HG03432 (cell line): Measurements from ENCODE around the gene UBN1.
"Not testable (repeated sequence)": the region's sequence is repeated elsewhere in the genome, so short reads cannot be mapped to it uniquely, and the experiment has no call there.

Experiments used
- ATAC-seq: cut with Tn5 transposase; IDR thresholded peaks from one replicate; pipeline ENCODE4 v1.9.1; 2021; ENCODE audit warnings: mild to moderate bottlenecking, moderate library complexity; ENCODE audit not compliant: unreplicated experiment

Gene UBN1

GRCh38 chr16:4925293-4925607 is 78.0 kb downstream of the UBN1 start:
- ATAC-seq = no peak

- ATAC-seq = no peak
These were observed 78.5 kb downstream of the UBN1 start for GRCh38 chr16:4925791-4926190.

DNA sequence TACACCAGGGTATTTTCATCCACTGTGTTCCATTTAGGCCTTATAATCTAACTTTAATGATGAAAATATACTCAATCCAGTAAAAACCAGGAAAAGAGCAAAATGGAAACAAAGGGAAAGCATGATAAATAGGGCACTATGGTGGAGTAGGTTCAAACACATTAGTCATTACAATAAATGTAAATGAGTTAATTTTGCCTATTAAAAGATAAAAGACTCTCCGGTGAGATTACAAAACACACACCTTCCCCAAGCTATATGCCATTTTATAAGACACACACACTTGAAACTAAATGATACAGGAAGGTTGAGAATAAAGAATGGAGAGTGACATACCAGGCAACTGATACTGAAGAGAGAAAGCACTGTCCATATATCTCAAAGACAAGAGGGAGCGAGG is 79.6 kb downstream of the UBN1 start:
- ATAC-seq = no peak

DNA sequence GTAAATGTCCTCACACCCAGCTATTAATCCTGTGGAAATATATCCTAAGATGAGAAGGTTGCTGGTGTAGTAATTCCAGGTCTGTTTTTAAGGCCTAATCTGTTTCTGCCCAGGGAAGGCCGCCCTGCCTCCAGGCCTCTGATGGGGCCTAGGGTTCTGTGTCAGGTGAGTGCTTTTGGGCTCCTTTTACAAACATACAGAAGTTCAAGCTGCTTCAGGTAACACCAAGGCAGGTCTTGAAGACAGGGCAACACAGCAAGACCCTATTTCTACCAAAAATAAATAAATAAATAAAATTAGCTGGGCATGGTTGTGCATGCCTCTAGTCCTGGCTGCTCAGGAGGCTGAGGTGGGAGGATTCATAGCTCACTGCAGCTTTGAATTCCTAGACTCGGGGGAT is 80.4 kb downstream of the UBN1 start:
- no peak for ATAC-seq

DNA sequence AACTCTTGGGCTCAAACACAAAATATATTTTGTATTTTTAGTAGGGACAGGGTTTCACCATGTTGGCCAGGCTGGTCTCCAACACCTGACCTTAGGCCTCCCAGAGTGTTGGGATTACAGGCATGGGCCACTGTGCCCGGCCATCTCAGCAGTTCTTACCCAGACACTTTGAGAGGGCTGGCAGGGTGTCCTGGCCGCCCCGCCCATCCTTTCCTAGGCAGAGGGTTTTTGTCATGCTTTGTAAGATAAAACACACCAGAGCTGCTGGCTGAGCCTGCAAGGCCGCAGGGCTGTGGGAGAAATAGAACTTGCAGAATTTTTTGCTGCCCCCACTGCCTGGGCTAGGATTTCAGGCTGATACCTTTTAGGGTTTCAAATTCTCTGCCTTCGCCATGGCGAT is 80.9 kb downstream of the UBN1 start:
- no peak for ATAC-seq

DNA sequence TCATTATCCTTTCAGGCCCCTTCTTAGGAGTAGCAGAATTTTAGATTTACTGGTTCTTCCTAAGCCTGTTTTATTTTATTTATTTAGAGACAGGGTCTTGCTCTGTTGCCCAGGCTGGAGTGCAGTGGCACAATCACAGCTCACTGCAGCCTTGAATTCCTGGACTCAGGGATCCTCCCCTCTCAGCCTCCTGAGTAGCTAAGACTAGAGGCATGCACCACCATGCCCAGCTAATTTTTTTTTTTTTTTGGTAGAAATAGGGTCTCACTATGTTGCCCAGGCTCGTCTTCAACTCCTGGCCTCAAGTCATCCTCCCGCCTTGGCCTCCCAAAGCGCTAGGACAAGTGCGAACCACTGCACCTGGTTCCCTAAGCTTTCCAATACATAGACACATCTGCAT is 82.3 kb downstream of the UBN1 start:
- not testable (repeated sequence) for ATAC-seq

- no peak for ATAC-seq
These were observed 84.1 kb downstream of the UBN1 start for GRCh38 chr16:4931381-4931780.
